Left lung (tissue), 10 donors: ENCODE data around the gene CFI. TPM values are rescaled to one million over a fixed set of nuclear protein-coding genes. Genes with fewer than 3 reads are reported as not detected.

Source experiments
- ATAC-seq: fragments of 200-7000 bp; cut with Tn5 transposase; one replicate; pipeline ENCODE4 v1.9.1; 2020; ENCODE audit warnings: moderate library complexity
- DNase-seq, 4 donors: peaks; one replicate each; pipeline ENCODE4 v3.0.0-alpha.2; 2013 to 2020
- H3K27ac ChIP-seq, 2 donors: fragments of 200-600 bp; sonication (generic) in 1 of 2; one replicate each; pipeline versions ENCODE4 v1.5.0 to v1.8.0; 2020 to 2021
- H3K27me3 ChIP-seq, 2 donors: fragments of 200-600 bp; sonication (generic) in 1 of 2; one replicate each; pipeline versions ENCODE4 v1.5.0 to v1.8.0; 2020 to 2021
- H3K36me3 ChIP-seq, 2 donors: fragments of 200-600 bp; sonication (generic) in 1 of 2; one replicate each; pipeline versions ENCODE4 v1.5.0 to v1.8.0; 2020 to 2021
- H3K4me1 ChIP-seq, 2 donors: fragments of 200-600 bp; one replicate each; pipeline ENCODE4 v1.8.0; 2021
- H3K4me3 ChIP-seq, 2 donors: fragments of 200-600 bp; sonication (generic) in 1 of 2; one replicate each; pipeline versions ENCODE4 v1.5.0 to v1.8.0; 2020 to 2021; ENCODE audit warnings: mild to moderate bottlenecking in 1 of 2
- H3K9me3 ChIP-seq, 2 donors: fragments of 200-600 bp; sonication (generic) in 1 of 2; one replicate each; pipeline versions ENCODE4 v1.5.0 to v1.8.0; 2020 to 2021
- CTCF ChIP-seq, 2 donors: fragments of 200-600 bp; sonication (generic) in 1 of 2; IDR thresholded peaks; one replicate each; pipeline versions ENCODE4 v1.5.0 to v1.8.0; 2021; ENCODE audit warnings: antibody characterized with exemption in 2 of 2
- intact Hi-C, 2 donors: fragments of 100-400 bp; cut with DNase I; formaldehyde crosslinking; loops; one replicate each; pipeline versions ENCODE4 v1.11.2 to v1.14.2; 2022
- polyA plus RNA-seq, 6 donors: library from polyadenylated mRNA; unstranded; fragments of 120-200 nt; gene quantifications; one replicate each; pipeline ENCODE4 v1.2.1, GENCODE V29; 2013; ENCODE audit not compliant: insufficient read length in 6 of 6
- total RNA-seq, 2 donors: library from RNA; stranded (reverse); fragmentation: NEBNext Ultra II Directional; extraction: Animal tissue kit (Norgen Biotek cat#: 25700); gene quantifications; one replicate each; pipeline ENCODE4 v1.2.1, GENCODE V29; 2021
- donor health status: DM: no; HTN: yes; CAD: no.
- donor health status: DM: no; HTN: no; CAD: no.

Gene CFI
- total and polyA plus RNA-seq, 8 donors, result 66.8 to 115 (median 93.8) TPM

GRCh38 chr4:109698656-109699055 is 103.1 kb downstream of the CFI start:
- no peak overlapping the region for H3K27ac ChIP-seq
- no peak for TF ChIP-seq CTCF (IDR thresholded peaks at IDR 0.05)
- intact Hi-C loops, result no loop called here

GRCh38 chr4:109691411-109691920 is 110.3 kb downstream of the CFI start:
- H3K4me1 ChIP-seq, result no peaks in the 10 kb centered on the region
- peaks cover 0 to 78% of the 10 kb centered on the region in 2 donors for H3K36me3 ChIP-seq
- intact Hi-C loops, result no loop called here
- TF ChIP-seq CTCF (IDR thresholded peaks at IDR 0.05), result no peak
- DNase-seq (no peak), ATAC-seq (no peak)
- H3K9me3 ChIP-seq, result no peaks in the 10 kb centered on the region
- no peak overlapping the region for H3K4me3 ChIP-seq
- H3K27ac ChIP-seq, result no peak overlapping the region
- no peaks in the 10 kb centered on the region for H3K27me3 ChIP-seq

More at GRCh38 chr4:109698656-109699055, 103.1 kb downstream of the CFI start:
- peaks cover 0 to 24% of the 10 kb centered on the region in 2 donors for H3K36me3 ChIP-seq
- DNase-seq (no peak), ATAC-seq (no peak)
- H3K4me3 ChIP-seq, result no peak overlapping the region
- H3K27me3 ChIP-seq, result no peaks in the 10 kb centered on the region
- H3K9me3 ChIP-seq, result no peaks in the 10 kb centered on the region
- H3K4me1 ChIP-seq, result peaks cover 8 to 16% of the 10 kb centered on the region in 2 donors

Other genes starting within 250 kb of the CFI start
- gene MCUB, start 241.8 kb downstream of the CFI start, total RNA-seq, result 10 to 100 TPM; 18.8 to 28.2 TPM
- gene MCUB, start 241.8 kb downstream of the CFI start, polyA plus RNA-seq, result 1 to 10 TPM; 5.3 to 8.8 (median 5.7) TPM
- 10 to 100 TPM; 15.9 to 28.6 TPM for gene CASP6, start 98.6 kb downstream of the CFI start, total RNA-seq
- gene CASP6, start 98.6 kb downstream of the CFI start, polyA plus RNA-seq, result 10 to 100 TPM; 40.2 to 53.4 (median 45.0) TPM
- gene PLA2G12A, start 71.9 kb downstream of the CFI start, total RNA-seq, result 10 to 100 TPM; 28.2 to 58.4 TPM
- 10 to 100 TPM; 20.6 to 39.8 (median 32.2) TPM for gene PLA2G12A, start 71.9 kb downstream of the CFI start, polyA plus RNA-seq
- gene GAR1, start 13.8 kb upstream of the CFI start, total RNA-seq, result 10 to 100 TPM; 11.2 to 15.3 TPM
- gene GAR1, start 13.8 kb upstream of the CFI start, polyA plus RNA-seq, result 10 to 100 TPM; 31.6 to 39.6 (median 35.7) TPM
- under 1 TPM; 0.23 to 0.24 TPM for gene RRH, start 26.0 kb upstream of the CFI start, total RNA-seq
- under 1 TPM; 0.47 to 0.89 (median 0.55) TPM for gene RRH, start 26.0 kb upstream of the CFI start, polyA plus RNA-seq
- under 1 TPM; 0.12 to 0.18 TPM for gene LRIT3, start 46.1 kb upstream of the CFI start, total RNA-seq
- under 1 TPM; 0.37 to 0.73 (median 0.46) TPM for gene LRIT3, start 46.1 kb upstream of the CFI start, polyA plus RNA-seq
- gene EGF, start 110.9 kb upstream of the CFI start, total RNA-seq, result 1 to 10 TPM; 4.2 to 4.3 TPM
- gene EGF, start 110.9 kb upstream of the CFI start, polyA plus RNA-seq, result 1 to 10 TPM in 2 of 6 donors, under 1 TPM in 4; 0.45 to 1.2 (median 0.98) TPM